GM23248 (cell line): ENCODE measurements around the gene DHRS1.

Experiments
- EZH2 ChIP-seq: fragments of 200-600 bp; sonication (generic); IDR thresholded peaks from 2 replicates; pipeline ENCODE4 v1.6.1; 2018; ENCODE audit warnings: antibody characterized with exemption, mild to moderate bottlenecking; ENCODE audit not compliant: insufficient read depth, poor library complexity, severe bottlenecking
- EZH2phosphoT487 ChIP-seq: fragments of 200-600 bp; sonication (generic); IDR thresholded peaks from 2 replicates; pipeline ENCODE4 v1.6.1; 2018; ENCODE audit warnings: antibody characterized with exemption, moderate library complexity, mild to moderate bottlenecking, low read depth; ENCODE audit not compliant: insufficient read depth

DNA sequence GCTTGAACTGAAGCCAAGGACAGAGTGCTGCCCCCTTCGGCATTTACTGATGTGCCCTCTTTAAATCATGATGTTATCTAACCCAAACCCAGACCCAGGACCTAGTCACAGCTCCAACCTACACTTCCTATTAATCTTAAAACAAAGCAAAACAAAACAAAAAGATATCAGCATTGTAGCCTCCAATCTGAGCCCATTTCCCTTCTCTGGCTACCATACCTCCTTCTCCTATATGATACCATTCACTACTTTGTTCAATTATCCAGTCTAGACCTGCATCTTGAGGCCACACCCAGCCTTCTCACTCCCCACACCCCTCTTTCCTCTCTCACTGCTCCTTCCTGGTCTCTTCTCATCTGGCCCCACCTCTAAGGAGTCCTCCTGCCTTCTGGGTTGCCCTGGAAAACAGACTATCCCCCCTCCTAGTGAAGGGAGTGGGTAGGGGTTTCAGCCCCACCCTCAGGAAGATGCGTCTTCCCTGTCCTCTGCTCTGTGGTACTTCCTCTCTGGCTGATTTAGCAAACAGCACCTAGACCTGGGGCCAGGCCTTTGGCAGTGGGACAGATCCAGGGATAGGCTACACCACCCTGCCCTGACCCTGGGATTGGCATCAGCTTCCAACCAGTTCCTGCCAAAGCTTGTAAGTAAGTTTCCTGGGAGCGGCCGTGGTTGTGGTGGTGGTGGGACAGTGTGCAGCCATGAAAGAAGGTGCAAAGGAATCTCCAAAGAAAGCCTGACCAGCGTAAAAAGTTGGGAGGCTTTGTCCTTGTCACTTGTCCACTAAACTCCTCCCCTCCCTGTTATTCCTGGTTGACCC lies 15.0 kb upstream of the DHRS1 start:
- TF ChIP-seq EZH2 (no peak), EZH2phosphoT487 (no peak)
